Lower leg skin (tissue), 3 donors: Measurements from ENCODE around the gene RAPGEF2.

Experiments used
- POLR2A ChIP-seq, 2 donors: fragments of 450-650 bp; IDR thresholded peaks; one replicate each; pipeline ENCODE4 v1.6.1; 2016 to 2017; ENCODE audit warnings: antibody characterized with exemption in 2 of 2, mild to moderate bottlenecking in 1 of 2, moderate library complexity in 1 of 2
- TF ChIP-seq, protein P1 (sequence below), 3 donors: fragments of 450-650 bp; IDR thresholded peaks; one replicate each; pipeline ENCODE4 v1.5.1; 2016; ENCODE audit warnings: antibody characterized with exemption in 3 of 3, mild to moderate bottlenecking in 3 of 3, moderate library complexity in 2 of 3

DNA sequence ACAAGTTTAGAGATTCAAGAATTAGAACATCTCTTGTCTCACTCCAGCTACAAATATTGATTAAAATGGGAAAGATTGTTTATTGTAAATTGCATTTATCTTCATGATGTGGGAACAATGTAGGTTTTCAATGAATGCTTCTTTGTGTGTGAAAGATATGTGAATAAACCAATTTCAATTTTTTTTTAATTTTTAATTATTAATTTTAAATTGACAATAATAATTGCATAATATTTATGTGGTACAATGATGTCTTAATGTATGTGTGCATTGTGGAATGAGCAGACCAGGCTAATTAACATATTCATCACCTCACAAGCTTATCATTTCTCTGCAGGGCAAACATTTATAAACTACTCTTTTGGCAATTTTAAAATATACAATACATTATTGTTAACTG, 281.1 kb downstream of the RAPGEF2 start:
- TF ChIP-seq, protein P1, sequence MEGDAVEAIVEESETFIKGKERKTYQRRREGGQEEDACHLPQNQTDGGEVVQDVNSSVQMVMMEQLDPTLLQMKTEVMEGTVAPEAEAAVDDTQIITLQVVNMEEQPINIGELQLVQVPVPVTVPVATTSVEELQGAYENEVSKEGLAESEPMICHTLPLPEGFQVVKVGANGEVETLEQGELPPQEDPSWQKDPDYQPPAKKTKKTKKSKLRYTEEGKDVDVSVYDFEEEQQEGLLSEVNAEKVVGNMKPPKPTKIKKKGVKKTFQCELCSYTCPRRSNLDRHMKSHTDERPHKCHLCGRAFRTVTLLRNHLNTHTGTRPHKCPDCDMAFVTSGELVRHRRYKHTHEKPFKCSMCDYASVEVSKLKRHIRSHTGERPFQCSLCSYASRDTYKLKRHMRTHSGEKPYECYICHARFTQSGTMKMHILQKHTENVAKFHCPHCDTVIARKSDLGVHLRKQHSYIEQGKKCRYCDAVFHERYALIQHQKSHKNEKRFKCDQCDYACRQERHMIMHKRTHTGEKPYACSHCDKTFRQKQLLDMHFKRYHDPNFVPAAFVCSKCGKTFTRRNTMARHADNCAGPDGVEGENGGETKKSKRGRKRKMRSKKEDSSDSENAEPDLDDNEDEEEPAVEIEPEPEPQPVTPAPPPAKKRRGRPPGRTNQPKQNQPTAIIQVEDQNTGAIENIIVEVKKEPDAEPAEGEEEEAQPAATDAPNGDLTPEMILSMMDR (IDR thresholded peaks at IDR 0.05), result no peak
- no peak for TF ChIP-seq POLR2A (IDR thresholded peaks at IDR 0.05)
